Stimulated activated CD4-positive, alpha-beta T cell treated with anti-CD3 and anti-CD28 coated beads, Interleukin-12 subunit alpha, Interleukin-12 subunit beta, amount 100 ng/mL, for 24 hours (primary cell): ENCODE results near the gene GH2.
"Not testable (repeated sequence)": the region's sequence is repeated elsewhere in the genome, so short reads cannot be mapped to it uniquely, and the experiment has no call there.

Experiments
- DNase-seq, 2 experiments: peaks; one replicate each; pipeline ENCODE4 v3.0.0-alpha.2; 2020; ENCODE audit warnings: low read depth in 2 of 2

The GH2 gene

GRCh38 chr17:63911041-63911635 is 29.4 kb upstream of the GH2 start, which contains the start of gene CSHL1:
TSS of gene CSHL1 (minus strand) at chr17:63911258. CDS start at chr17:63911196, 62 bp downstream.
- DNase-seq = no peak

- DNase-seq = no peak
Measured at GRCh38 chr17:63910096-63910495, 28.4 kb upstream of the GH2 start.

GRCh38 chr17:63909586-63909985 is 27.8 kb upstream of the GH2 start:
- not testable (repeated sequence) for DNase-seq

GRCh38 chr17:63907161-63907778 is 25.5 kb upstream of the GH2 start:
- not testable (repeated sequence) for DNase-seq

GRCh38 chr17:63904796-63905195 is 23.1 kb upstream of the GH2 start:
- not testable (repeated sequence) for DNase-seq

- DNase-seq = not testable (repeated sequence)
Measured at GRCh38 chr17:63903787-63904201, 22.1 kb upstream of the GH2 start.

GRCh38 chr17:63901971-63902370 is 20.2 kb upstream of the GH2 start:
- DNase-seq = not testable (repeated sequence)

GRCh38 chr17:63898899-63899798 is 17.4 kb upstream of the GH2 start:
- peak in 1 of 2 experiments; percentile 11 for DNase-seq

- DNase-seq = not testable (repeated sequence)
Measured at GRCh38 chr17:63896524-63897354, 15.0 kb upstream of the GH2 start, which contains the start of gene CSH1. TSS of gene CSH1 (minus strand) at chr17:63896574. CDS start at chr17:63896511, 63 bp downstream.

- DNase-seq = not testable (repeated sequence)
Measured at GRCh38 chr17:63894821-63895220, 13.1 kb upstream of the GH2 start.

GRCh38 chr17:63894021-63894420 is 12.3 kb upstream of the GH2 start:
- not testable (repeated sequence) for DNase-seq

- not testable (repeated sequence) for DNase-seq
Measured at GRCh38 chr17:63892316-63893037, 10.7 kb upstream of the GH2 start.

- not testable (repeated sequence) for DNase-seq
Measured at GRCh38 chr17:63889026-63889848, 7.5 kb upstream of the GH2 start.

GRCh38 chr17:63885119-63885518 is 3.4 kb upstream of the GH2 start:
- DNase-seq = not testable (repeated sequence)

GRCh38 chr17:63882626-63883126 is 932 bp upstream of the GH2 start:
- not testable (repeated sequence) for DNase-seq

- DNase-seq = not testable (repeated sequence)
Measured at GRCh38 chr17:63881337-63881736, 407 bp downstream of the GH2 start.

- no peak for DNase-seq
Measured at GRCh38 chr17:63880706-63881105, 1.0 kb downstream of the GH2 start.

GRCh38 chr17:63878413-63878812 is 3.3 kb downstream of the GH2 start:
- not testable (repeated sequence) for DNase-seq

- not testable (repeated sequence) for DNase-seq
Measured at GRCh38 chr17:63874693-63875092, 7.1 kb downstream of the GH2 start.
